GM12865 (cell line): ENCODE measurements around the gene PSD4.

Experiments
- DNase-seq: peaks from one replicate; pipeline ENCODE4 v3.0.0; 2010; ENCODE audit warnings: low read depth
- H3K4me3 ChIP-seq: 2 replicates; pipeline ENCODE4 v1.5.1; 2011; ENCODE audit warnings: mild to moderate bottlenecking, low read depth, low read length, control low read depth
- CTCF ChIP-seq: IDR thresholded peaks from 2 replicates; pipeline ENCODE4 v1.5.1; 2011; ENCODE audit warnings: low read length, control low read depth, low read depth, inconsistent platforms; ENCODE audit not compliant: insufficient read depth; ENCODE audit errors: missing control alignments

PSD4 gene

DNA sequence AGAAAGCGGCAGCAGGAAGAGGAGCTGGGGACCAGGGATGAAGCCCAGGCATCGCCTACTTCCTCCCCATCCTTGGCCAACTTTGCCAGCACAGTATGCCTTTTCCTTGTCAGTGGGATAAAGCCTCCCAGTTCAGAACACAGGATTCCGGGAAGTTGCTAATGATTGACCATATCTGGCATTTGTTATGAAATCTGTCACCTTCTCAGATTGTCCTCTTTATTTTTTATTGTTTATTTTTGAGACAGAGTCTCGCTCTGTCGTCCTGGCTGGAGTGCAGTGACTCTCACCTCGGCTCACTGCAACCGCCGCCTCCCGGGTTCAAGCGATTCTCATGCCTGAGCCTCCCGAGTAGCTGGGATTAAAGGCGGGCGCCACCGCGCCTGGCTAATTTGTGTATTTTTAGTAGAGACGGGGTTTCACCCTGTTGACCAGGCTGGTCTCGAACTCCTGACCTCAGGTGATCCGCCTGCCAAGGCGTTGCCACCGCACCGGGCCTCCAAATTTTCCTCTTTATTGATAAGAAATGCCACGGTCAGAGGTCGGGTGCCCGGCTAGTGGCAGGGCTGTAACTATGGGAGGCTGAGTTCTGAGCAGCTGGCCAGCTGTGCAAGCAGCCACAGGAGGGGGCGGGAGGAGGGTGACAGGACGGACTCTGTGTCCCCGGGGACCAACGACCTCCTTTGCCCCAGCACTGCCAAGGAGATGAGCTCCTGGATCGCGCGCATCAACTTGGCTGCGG lies 24.4 kb downstream of the PSD4 start:
- no peak for DNase-seq
- H3K4me3 ChIP-seq = no peak overlapping the region
- no peak for TF ChIP-seq CTCF

DNA sequence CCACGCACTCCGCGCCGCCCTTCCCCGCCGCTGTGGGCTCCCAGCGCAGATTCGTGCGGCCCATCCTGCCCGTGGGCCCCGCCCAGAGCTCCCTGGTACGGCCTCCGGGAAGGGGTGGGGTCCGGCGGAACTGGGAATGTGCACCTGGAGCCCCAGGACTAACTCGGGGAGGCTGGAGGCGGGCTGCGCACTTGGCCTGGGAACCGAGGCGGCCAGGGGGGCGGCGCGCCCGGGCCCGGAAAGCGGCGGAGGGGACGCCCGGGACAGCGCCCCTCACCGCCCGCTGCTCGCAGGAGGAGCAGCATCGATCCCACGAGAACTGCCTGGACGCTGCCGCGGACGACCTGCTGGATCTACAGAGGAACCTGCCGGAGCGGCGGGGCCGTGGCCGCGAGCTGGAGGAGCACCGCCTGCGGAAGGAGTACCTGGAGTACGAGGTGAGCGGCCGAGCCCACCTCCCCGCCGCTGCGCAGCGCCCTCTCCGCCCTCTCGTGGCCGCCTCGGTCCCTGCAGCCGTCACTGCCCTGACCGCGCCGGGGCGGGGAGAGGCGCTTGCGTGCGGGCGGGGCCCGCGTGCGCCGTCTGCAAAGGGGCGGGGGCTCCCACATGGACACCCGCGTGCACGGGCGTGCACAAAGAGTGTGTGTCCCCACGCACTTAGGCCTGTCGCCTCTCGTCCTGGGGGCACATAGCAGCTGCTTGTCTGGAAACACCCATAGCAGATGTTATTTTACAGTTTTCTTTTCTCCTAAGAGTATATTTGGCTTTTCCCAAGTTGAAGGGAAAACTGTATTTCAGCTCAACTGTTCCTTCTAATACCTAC lies 25.2 kb downstream of the PSD4 start:
- H3K4me3 ChIP-seq = no peak overlapping the region
- peak; percentile 83 for TF ChIP-seq CTCF
- DNase-seq = peak; percentile 83

GRCh38 chr2:113200236-113200635 lies 26.5 kb downstream of the PSD4 start:
- no peak overlapping the region for H3K4me3 ChIP-seq
- no peak for TF ChIP-seq CTCF
- no peak for DNase-seq

DNA sequence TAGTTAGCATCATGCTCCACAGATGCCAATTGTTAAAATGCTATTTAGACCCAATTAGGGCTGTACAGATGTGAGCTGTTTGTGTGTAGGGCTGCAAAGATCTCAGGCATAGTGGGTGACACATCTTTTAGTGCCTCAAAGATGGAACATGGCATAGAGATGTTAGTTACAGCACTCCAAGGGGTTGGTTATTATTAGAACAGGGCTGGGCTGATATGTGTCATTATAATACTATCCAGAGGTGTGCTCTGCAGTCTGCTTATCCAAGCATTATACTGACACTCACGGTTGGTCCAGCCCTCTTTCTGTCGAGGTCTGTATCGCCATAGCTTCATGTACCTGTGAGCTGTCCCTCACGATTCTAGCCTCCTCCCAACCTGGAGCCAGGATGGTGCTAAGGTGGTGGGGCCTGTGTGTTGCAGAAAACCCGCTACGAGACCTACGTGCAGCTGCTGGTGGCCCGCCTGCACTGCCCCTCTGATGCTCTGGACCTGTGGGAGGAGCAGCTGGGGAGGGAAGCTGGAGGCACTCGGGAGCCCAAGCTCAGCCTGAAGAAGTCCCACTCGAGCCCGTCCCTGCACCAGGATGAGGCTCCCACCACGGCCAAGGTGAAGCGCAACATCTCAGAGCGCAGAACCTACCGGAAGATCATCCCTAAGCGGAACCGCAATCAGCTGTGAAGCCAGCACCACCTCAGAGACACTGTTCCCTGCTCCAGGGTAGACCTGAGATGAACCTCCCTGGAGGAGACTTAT lies 27.1 kb downstream of the PSD4 start:
- no peak overlapping the region for H3K4me3 ChIP-seq
- no peak for TF ChIP-seq CTCF
- DNase-seq = no peak

DNA sequence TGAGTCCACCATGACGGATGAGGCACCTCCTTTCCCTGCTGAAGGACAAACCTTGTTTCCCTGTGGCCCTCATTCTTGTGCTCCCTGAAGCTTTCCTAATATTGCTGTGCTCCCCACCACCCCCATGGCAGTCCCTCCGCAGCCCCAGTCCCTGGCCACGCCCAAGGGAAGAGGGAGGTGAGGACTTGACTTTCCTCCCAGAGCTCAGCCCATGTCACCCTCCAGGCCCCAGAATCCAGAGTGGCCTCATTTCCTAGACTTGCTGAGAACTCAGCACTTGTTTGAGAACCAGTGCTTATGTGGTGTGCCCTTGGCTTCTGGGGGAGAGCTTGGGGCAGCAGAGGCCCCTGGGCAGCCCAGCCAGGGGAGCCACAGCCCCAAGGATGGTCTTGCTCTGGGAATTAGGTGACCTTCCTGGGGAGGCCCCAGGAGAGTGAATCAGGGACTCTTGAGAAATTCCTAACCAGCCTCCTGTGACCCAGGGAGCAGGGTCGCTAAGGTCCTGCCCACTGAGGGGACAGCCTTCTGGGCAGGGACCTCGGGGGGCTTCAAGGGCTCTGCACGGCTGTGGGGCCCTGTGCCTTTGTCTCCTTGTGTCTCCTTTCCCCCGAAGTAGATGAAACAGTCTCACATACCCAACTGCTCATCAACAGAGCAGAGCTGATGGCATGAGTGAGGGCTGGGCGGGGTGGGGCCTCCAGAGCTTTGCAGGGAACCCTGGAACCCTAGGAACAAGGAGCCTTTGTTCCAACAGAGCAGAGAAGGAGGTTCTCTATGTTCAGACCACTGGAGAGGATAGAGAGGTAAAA lies 27.9 kb downstream of the PSD4 start:
- TF ChIP-seq CTCF = no peak
- no peak for DNase-seq
- H3K4me3 ChIP-seq = no peak overlapping the region

- TF ChIP-seq CTCF = no peak
- no peak overlapping the region for H3K4me3 ChIP-seq
- DNase-seq = no peak
These were observed 28.8 kb downstream of the PSD4 start for GRCh38 chr2:113202305-113203216.
